ENCODE data around the gene TOLLIP. TPM values are rescaled to one million over a fixed set of nuclear protein-coding genes. Genes with fewer than 3 reads are reported as not detected.
A peak's percentile ranks its signal among the peaks of the same experiment; 100 is the strongest.
"Not testable (repeated sequence)": the region's sequence is repeated elsewhere in the genome, so short reads cannot be mapped to it uniquely, and the experiment has no call there.

The TOLLIP gene
- polyA plus RNA-seq (ENCODE audit: insufficient read length in 12 of 12): 10 to 100 TPM in 11 of 12 donors, not detected in 1; 20.1 to 34.3 (median 22.1) TPM
- long read RNA-seq, donor 1, transcript TOLLIP-202 (6 exons, 3,617 nt): major isoform, 27 of 31 reads
- long read RNA-seq, donor 1, partial matches to known transcripts: 0 of 31 reads
- long read RNA-seq, donor 1, other reads (novel, unspliced or antisense): 0 of 31 reads
- long read RNA-seq, donor 2, transcript TOLLIP-202 (6 exons, 3,617 nt): major isoform, 25 of 27 reads
- long read RNA-seq, donor 2, partial matches to known transcripts: 0 of 27 reads
- long read RNA-seq, donor 2, other reads (novel, unspliced or antisense): 0 of 27 reads
- long read RNA-seq, donor 3, transcript TOLLIP-202 (6 exons, 3,617 nt): major isoform, 7 of 9 reads
- long read RNA-seq, donor 3, partial matches to known transcripts: 0 of 9 reads
- long read RNA-seq, donor 3, other reads (novel, unspliced or antisense): 0 of 9 reads
- long read RNA-seq, donor 4, transcript TOLLIP-202 (6 exons, 3,617 nt): major isoform, 8 of 10 reads
- long read RNA-seq, donor 4, partial matches to known transcripts: 0 of 10 reads
- long read RNA-seq, donor 4, other reads (novel, unspliced or antisense): 0 of 10 reads
- long read RNA-seq, donor 5: 0 reads
- long read RNA-seq, donor 6, transcript TOLLIP-202 (6 exons, 3,617 nt): major isoform, 14 of 14 reads
- long read RNA-seq, donor 6, partial matches to known transcripts: 0 of 14 reads
- long read RNA-seq, donor 6, other reads (novel, unspliced or antisense): 0 of 14 reads
- long read RNA-seq, donor 7, transcript TOLLIP-202 (6 exons, 3,617 nt): major isoform, 7 of 7 reads
- long read RNA-seq, donor 7, partial matches to known transcripts: 0 of 7 reads
- long read RNA-seq, donor 7, other reads (novel, unspliced or antisense): 0 of 7 reads
- long read RNA-seq, donor 8, transcript TOLLIP-202 (6 exons, 3,617 nt): major isoform, 22 of 23 reads
- long read RNA-seq, donor 8, partial matches to known transcripts: 0 of 23 reads
- long read RNA-seq, donor 8, other reads (novel, unspliced or antisense): 0 of 23 reads
- long read RNA-seq, donor 9, transcript TOLLIP-202 (6 exons, 3,617 nt): major isoform, 8 of 9 reads
- long read RNA-seq, donor 9, partial matches to known transcripts: 0 of 9 reads
- long read RNA-seq, donor 9, other reads (novel, unspliced or antisense): 0 of 9 reads
- long read RNA-seq, donor 10, transcript TOLLIP-202 (6 exons, 3,617 nt): major isoform, 17 of 20 reads
- long read RNA-seq, donor 10, partial matches to known transcripts: 0 of 20 reads
- long read RNA-seq, donor 10, other reads (novel, unspliced or antisense): 0 of 20 reads
- long read RNA-seq, donor 11, transcript TOLLIP-202 (6 exons, 3,617 nt): major isoform, 13 of 14 reads
- long read RNA-seq, donor 11, partial matches to known transcripts: 0 of 14 reads
- long read RNA-seq, donor 11, other reads (novel, unspliced or antisense): 0 of 14 reads

- peak; percentile 96 for DNase-seq
These were observed at the start of gene TOLLIP for GRCh38 chr11:1309498-1310317. TOLLIP (minus strand) TSS chr11:1309632; CDS start chr11:1309498, 134 bp downstream.

- not testable (repeated sequence) for DNase-seq
These were observed 49.5 kb upstream of the TOLLIP start for GRCh38 chr11:1358931-1359330.

- peak; percentile 39 for DNase-seq
These were observed 48.9 kb upstream of the TOLLIP start for GRCh38 chr11:1358286-1358685.

- DNase-seq: no peak
These were observed 47.1 kb upstream of the TOLLIP start for GRCh38 chr11:1356478-1356960.

- DNase-seq: no peak
These were observed 46.6 kb upstream of the TOLLIP start for GRCh38 chr11:1356007-1356435.

GRCh38 chr11:1354125-1354938, 44.9 kb upstream of the TOLLIP start:
- no peak for DNase-seq

- DNase-seq: no peak
These were observed 44.1 kb upstream of the TOLLIP start for GRCh38 chr11:1353383-1354124.

- no peak for DNase-seq
These were observed 43.4 kb upstream of the TOLLIP start for GRCh38 chr11:1352696-1353382.

- DNase-seq: no peak
These were observed 42.0 kb upstream of the TOLLIP start for GRCh38 chr11:1351278-1351937.

GRCh38 chr11:1350086-1350725, 40.8 kb upstream of the TOLLIP start:
- no peak for DNase-seq

- no peak for DNase-seq
These were observed 40.1 kb upstream of the TOLLIP start for GRCh38 chr11:1349327-1350041.

GRCh38 chr11:1348796-1349326, 39.4 kb upstream of the TOLLIP start:
- no peak for DNase-seq

GRCh38 chr11:1348146-1348795, 38.8 kb upstream of the TOLLIP start:
- no peak for DNase-seq

GRCh38 chr11:1347411-1347999, 38.1 kb upstream of the TOLLIP start:
- not testable (repeated sequence) for DNase-seq

Data from muscle of arm (tissue), 14 donors.